GM21515 (cell line): ENCODE results near the gene OR52W1.
"Not testable (repeated sequence)": the region's sequence is repeated elsewhere in the genome, so short reads cannot be mapped to it uniquely, and the experiment has no call there.

ENCODE experiments used
- ATAC-seq: cut with Tn5 transposase; IDR thresholded peaks from one replicate; pipeline ENCODE4 v1.9.1; 2021; ENCODE audit not compliant: unreplicated experiment

Gene OR52W1

DNA sequence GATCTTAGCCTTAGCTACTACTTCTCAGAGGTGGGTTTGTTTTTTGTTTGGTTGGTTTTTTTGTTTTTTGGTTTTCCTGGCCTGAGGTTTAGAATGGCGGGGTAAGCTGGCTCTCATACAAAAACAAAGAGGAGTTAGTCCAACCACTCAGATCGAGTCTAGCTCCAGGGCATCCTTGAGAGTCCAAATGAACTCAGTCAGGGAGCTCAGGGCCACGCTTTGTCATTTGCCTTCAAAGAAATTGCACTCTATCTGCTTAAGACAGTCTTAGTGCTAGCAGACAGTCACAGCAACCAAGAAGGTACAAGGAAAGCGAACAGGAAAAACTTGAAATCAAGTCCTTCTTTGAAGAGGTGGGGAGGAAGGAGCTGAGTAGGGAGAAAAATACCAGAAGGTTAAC, 17.5 kb downstream of the OR52W1 start:
- no peak for ATAC-seq

DNA sequence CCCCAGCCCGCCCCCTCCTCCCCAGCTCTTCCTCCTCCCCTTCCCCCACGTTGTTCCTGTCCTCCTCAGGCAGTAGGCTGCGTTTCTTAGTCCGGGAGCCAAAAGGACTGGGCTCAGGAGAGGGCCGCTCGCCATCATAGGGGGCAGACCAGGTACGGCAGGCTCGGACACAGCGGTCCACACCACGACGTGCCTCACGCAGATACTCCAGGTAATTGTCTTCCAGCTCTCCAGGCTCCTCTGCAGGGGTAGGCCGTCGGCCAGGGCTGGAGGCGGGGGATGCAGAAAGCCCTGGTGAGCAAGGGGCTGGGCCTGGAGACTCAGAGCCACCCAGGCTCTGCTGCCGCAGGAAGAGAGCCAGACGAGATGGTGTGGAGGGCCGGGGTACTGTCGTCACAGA, 18.7 kb downstream of the OR52W1 start:
- ATAC-seq: no peak

DNA sequence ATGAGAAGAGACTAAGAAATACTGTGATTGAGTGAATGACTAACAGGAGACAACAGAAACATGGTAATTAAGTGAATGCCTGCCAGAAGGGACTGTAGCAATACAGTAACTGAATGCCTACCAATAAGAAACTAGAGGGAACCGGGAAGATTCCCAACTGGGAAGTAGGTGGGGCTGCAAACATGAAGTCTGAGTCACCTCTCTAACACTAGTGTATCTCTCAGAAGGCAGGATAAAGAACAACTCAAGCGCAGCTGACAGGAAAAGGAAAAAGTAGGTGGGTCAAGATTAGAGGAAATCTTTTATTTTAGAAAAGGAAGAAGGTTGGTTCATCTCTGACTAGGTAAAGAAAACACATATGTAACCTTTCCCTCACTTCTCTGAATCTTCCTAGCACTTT, 20.3 kb downstream of the OR52W1 start:
- ATAC-seq: no peak

DNA sequence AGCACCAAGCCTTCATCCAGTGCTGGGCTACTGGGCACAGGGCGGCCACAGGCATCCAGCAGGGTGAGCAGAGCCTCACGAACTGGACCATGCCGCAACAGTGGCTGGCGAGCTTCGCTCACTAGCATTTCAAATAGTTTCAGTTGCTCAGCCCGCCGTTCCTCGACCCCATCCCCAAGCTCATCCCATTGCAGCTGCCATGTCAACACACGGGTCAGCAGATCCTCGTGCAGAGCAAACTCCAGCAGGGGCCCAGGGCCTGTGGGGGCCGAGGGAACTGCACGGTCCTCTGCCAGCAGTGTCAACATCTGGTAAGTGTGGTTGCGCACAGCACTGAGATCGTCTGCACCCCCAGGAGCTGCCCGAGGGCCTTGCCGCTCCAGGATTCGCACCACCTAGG, 24.8 kb downstream of the OR52W1 start:
- no peak for ATAC-seq

DNA sequence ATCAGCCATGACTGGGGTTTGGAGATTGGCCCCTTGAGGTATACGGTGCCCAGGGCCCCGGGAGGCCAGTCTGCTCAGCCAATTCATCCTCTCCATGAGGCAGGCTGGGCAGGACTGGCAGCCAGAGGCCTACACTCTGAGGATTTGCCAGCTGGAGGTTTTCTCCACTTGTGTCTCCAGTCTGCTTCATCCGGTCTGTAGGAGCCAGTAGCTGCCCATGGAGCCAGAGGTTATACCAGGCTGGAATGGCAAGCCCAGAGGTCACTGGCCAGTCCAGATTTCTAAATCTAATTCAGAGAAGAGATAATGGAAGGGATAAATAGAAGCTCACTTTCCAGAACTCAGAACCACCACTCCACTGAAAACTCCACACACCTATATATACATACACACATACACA, 25.4 kb downstream of the OR52W1 start:
- no peak for ATAC-seq

DNA sequence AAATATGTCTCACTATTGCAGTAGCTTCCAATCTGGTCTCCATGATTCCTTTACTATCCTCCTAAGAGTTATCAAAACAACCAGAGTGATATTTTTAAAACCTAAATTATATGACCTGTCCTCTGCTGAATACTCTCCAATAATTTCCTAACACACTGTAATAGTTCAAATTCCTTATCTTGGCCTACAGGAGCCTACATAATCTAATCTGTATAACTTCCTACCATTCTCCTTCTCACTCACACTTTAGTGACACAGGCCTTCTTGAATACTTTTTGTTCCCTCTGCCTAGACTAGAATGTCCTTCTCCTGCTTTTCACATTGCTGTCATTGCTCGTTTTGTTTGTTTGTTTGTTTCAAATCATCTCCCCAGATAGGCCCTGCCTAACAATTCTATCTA, 26.0 kb downstream of the OR52W1 start:
- no peak for ATAC-seq

DNA sequence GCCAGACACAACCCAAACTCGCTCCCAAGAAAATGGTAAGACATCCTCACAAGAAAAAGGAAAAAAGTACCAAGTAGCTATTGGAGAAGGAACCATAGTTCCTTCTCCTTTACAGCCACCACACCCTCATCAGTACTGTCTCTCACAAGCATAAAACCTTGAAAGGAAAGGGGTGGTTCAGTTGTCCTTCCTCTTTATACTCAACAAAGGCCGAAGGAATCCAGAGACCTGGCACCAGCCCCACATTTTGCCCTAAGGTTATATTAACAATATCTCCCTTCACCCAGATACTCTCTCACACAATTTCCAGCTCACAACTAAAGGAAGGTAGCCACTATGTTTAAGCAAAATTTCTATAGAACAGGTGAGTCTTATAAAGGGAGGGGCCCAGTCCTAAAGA, 26.9 kb downstream of the OR52W1 start:
- no peak for ATAC-seq

DNA sequence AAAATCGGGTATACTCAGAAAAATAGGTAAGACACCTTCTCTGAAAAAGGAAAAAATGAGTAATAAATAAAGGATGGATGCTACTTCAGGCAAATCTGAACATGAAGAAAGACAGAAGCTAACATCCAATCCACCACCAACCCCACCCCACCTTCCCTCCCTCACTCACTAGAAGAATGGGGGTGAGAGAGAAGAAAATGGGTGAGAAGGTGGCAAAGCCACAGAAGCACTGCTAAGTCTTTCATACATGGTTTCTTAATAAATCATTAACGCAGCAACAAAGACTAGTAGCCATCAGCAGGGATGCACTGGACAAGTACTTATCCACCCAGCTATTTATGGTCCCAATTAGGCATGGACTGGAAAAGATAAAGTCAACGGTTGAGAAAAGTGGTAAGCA, 29.5 kb downstream of the OR52W1 start:
- no peak for ATAC-seq

DNA sequence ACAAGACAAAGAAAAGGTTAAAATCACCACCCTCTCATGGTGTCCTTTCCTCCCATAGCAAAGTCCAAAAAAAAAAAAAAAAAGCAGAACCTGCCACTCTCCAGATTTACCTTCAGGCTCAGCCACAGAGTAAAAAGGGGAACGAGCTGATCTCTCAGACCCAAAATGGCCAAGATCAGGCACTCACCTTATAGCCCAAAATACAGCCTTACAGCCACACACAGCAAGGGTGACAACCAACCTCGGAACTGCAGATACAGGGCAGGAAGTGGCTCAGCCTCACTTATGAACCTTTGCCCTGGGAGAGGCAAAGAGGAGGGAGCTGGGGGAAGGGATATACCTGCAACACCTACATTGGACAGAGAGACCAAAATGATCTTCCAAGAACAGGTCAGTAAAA, 30.9 kb downstream of the OR52W1 start:
- ATAC-seq: no peak

DNA sequence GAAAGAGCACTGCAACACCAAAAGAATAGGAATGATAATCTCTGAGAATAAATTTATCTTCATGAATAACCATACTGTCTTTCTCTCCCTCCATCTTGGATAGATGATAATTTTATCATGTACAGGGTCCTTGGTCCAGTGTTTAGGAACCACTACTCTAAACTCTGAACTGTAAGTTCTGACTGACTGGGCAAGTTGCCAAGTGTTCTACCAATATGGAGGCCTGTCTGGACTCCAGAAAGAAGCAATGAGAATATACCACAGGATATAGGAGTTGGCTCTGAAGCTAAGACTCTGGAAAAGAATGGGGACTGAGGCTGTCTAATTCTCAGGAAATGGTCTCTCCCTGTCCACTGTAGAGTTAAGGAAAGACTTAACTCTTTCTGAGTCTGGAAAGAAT, 33.9 kb downstream of the OR52W1 start:
- no peak for ATAC-seq

DNA sequence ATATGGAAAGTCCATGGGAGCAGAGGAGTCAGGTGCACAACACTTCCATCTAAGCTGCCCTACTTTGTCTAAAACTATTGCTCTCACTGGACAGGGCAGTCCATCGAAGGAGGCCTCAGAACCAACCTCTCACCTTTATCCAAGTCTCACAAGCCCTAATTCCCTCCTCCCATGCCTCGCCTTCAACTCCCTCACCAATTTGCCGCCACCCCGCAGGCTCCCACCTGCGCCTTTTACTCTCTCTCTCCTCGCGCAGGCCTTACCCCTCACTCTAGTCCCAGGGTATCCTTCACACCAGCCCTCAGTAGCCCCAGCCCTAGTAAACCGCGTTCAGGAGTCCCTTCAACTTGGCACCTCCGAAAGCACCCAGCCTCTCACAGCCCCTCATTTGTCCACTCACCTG, 35.0 kb downstream of the OR52W1 start:
- peak; percentile 0 for ATAC-seq

DNA sequence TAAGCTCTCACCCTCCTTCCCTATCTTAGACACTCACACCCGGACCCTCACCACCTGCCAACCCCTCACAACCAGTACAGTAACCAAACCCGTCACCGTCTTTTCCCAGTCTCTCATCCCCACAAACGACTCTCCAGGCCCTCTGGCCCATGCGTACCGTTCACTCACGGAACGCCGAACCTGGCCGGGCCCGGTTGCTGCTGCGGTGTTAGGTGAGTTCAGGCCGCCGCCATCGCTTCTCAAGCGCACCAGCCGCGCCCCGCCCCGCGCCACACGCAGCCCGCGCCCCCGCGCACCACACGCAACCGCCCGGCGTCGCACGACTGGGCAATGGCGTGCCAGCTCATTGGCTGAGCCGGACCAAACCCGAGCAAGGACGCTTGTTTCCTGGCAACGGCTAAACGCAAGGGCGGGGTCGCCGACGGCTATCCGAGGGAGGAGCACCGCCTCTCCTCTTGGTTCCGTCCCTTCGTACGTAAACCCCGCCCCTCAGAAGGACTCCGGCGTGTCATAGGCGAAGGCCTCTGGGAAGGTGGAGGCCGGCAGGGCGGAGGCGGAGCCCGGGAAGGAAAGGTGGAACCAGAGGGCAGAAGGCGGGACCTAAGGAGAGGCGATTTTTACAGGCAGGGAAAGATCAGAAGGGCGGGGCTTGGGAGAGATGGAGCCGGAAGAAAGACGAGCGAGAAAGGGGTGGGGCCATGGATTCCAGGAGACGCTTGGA, 35.5 kb downstream of the OR52W1 start, which contains the start of gene FHIP1B:
Gene FHIP1B (minus strand): TSS at position 250 of the 721 bp plus-strand sequence. CDS start 10,120 bp downstream, outside the sequence.
- ATAC-seq: peak; percentile 96

DNA sequence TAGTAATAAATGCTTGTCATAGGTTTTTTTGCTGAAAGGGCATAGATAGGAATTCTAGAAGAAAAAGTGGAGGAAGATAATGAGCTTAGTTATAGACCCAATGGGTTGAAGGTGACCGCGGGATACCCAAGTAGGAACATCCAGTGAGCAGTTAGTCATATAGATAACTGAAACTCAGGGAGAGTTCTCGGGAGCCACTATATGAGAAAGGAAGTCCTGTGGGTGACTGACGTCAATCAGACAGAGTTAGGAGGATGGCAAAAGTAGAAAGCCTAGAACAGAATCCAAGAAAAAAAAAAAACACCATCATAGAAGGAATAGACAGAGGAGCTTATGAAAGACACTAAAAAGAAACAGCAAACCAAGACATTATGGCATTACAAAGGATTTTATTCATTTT, 38.2 kb downstream of the OR52W1 start:
- no peak for ATAC-seq

DNA sequence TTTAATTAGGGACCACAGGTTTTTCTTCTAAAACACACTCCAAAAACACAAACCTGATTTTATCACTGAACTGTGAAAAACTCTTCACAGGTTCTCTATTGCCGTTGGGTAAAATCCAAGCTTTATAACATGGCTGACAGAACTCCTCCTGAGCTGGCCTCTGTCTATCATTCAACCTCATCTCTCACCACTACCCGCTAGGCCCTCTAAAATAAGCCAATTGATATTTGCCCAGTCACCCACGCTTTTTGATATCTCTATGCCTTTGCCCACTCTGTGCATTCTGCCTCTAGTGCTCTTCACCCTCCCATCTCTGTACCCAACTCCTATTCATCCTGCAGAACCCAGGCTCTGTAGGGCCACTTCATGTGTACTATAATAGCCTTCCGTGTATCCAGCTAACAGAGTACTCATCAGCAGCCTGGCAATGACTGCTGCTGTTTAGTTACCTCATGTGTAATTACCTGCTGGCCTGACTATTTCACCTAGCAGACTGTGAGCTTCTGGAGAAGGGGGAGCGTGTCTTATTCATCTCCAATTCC, 38.8 kb downstream of the OR52W1 start:
- no peak for ATAC-seq

DNA sequence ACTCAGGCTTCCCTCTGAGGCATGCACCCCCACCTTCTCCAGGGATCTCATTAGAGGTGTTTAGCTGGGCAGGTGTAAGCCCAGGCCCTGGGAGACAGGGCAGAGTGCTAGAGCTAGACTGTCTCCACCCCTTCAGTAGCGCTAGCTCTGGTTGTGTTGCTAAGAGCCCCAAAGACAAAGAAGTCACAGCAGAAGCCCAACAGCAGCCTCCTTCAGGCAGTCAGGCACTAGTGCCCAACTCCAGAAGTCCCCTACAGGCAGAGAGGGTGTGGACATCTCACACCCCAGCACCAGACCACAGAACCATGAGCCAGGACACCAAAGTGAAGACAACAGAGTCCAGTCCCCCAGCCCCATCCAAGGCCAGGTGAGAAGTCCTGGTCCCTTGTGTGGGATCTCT, 39.9 kb downstream of the OR52W1 start, which contains the start of gene CNGA4:
Gene CNGA4 (plus strand): TSS at position 188 of the 400 bp plus-strand sequence. CDS start 118 bp downstream, at position 306.
- ATAC-seq: no peak

DNA sequence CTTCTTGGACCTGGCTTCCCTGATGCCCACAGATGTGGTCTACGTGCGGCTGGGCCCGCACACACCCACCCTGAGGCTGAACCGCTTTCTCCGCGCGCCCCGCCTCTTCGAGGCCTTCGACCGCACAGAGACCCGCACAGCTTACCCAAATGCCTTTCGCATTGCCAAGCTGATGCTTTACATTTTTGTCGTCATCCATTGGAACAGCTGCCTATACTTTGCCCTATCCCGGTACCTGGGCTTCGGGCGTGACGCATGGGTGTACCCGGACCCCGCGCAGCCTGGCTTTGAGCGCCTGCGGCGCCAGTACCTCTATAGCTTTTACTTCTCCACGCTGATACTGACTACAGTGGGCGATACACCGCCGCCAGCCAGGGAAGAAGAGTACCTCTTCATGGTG, 41.1 kb downstream of the OR52W1 start:
- ATAC-seq: no peak

DNA sequence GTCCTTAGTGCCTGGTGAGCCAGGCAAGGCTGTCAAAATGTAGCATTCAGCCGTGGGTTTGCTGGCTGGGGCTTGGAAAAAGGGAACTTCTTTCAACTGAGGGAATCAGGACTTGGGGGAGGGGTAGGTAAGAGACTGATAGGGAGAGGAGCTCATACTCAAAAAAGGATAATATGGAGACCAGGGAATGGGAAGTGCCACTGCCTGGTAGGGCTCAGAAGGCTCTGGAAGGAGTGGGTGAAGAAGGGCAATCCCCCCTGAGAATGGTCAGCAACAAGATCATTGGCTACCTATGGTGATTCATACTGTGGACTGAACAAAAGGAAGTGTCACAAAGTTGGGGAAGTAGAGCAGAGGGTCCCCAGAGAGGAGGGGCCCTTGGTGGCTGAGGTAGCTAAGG, 41.8 kb downstream of the OR52W1 start:
- no peak for ATAC-seq

DNA sequence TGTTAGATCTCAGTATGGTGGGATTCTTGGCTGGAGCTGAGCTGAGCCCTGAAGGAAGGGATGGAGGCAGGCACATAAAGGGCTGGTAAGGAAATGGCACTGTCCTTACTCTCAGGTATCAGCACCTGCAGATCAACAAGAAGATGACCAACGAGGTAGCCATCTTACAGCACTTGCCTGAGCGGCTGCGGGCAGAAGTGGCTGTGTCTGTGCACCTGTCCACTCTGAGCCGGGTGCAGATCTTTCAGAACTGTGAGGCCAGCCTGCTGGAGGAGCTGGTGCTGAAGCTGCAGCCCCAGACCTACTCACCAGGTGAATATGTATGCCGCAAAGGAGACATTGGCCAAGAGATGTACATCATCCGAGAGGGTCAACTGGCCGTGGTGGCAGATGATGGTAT, 42.3 kb downstream of the OR52W1 start:
- no peak for ATAC-seq

DNA sequence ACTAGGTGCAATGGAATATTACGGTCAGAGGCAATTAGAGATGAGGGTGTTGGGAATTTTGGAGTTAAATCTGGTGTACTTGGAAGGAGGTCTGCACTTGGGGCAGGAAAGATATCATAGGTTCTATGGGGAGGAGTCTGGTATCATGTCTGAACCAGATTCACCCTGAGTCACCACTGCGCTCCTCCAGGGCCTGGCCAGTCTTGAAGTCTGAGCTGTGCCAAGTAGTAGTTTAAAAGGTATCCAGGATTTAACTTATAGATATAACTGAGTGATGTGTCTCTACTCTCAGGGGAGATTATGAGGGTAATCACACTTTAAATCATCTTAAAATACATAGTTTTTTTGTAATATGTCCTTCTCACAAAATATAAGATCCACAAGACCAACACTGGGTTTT, 46.5 kb downstream of the OR52W1 start:
- no peak for ATAC-seq

DNA sequence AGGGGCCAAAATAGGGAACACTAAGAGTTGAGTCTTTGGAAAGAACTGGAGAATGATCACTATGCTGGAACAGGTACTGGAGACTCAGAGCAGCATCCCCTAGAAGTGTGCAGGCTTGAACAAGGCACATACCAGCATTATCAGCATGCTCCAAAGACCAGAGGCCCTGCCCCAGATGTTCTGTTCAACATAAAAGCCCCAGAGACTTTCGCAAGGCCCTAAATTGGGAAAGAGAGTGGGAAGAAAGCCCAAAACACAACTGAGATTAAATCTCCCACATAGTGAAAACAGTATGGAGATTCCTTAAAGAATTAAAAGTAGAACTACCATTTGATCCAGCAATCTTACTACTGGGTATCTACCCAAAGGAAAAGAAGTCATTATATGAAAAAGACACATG, 49.2 kb downstream of the OR52W1 start:
- ATAC-seq: no peak

DNA sequence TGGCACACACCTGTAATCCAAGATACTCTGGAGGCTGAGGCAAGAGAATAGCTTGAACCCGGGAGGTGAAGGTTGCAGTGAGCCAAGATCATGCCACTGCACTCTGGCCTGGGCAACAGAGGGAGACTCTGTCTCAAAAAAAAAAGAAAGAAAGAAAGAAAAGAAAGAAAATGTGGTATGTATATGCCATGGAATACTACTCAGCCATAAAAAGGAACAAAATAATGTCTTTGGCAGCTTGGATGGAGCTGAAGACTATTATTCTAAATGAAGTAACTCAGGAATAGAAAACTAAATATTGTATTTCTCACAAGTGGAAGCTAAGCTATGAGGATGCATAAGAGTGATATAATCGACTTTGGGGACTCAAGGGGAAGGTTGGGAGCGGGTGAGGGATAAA, 49.9 kb downstream of the OR52W1 start:
- not testable (repeated sequence) for ATAC-seq
